ENCODE measurements around the gene TBCB. TPM values are rescaled to one million over a fixed set of nuclear protein-coding genes. Genes with fewer than 3 reads are reported as not detected.
A peak's percentile ranks its signal among the peaks of the same experiment; 100 is the strongest.

Gene TBCB, protein sequence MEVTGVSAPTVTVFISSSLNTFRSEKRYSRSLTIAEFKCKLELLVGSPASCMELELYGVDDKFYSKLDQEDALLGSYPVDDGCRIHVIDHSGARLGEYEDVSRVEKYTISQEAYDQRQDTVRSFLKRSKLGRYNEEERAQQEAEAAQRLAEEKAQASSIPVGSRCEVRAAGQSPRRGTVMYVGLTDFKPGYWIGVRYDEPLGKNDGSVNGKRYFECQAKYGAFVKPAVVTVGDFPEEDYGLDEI
- total RNA-seq (178 and 190 TPM in 2 replicates), polyA plus RNA-seq (363 and 364 TPM in 2 replicates), polyA minus RNA-seq (134 and 161 TPM in 2 replicates), Bru-seq, nascent RNA (percentile 61 among the genes with signal in this experiment), BruChase-seq, experiment 1, labeled RNA remaining after a 6-hour chase (percentile 82 among the genes with signal in this experiment), BruChase-seq, experiment 2, labeled RNA remaining after a 2-hour chase (percentile 73 among the genes with signal in this experiment)
- polyA plus RNA-seq (2011; cell fraction: cytosol; rRNA removed): 252 and 263 TPM in 2 replicates
- 142 and 143 TPM in 2 replicates for polyA plus RNA-seq (2011; cell fraction: nucleus; rRNA removed)
- polyA plus RNA-seq (2012): 295 and 325 TPM in 2 replicates
- 60.9 TPM for polyA minus RNA-seq (2011; cell fraction: cytosol; rRNA and poly(A)+ RNA removed)
- 25.8 and 27.2 TPM in 2 replicates for polyA minus RNA-seq (2011; cell fraction: nucleus; rRNA and poly(A)+ RNA removed)
- long read RNA-seq, transcript TBCB-201 (6 exons, 1,473 nt): major isoform, 370 of 458 reads
- long read RNA-seq, transcript TBCB-208 (5 exons, 776 nt): minor isoform, 7 of 458 reads
- long read RNA-seq, partial matches to known transcripts: 51 of 458 reads
- long read RNA-seq, other reads (novel, unspliced or antisense): 22 of 458 reads

- no peaks in the 10 kb centered on the region for H3K9me3 ChIP-seq (replicated peaks; ENCODE audit: control insufficient read depth, insufficient read depth, low read length)
- intact Hi-C loops (cut with micrococcal nuclease): loop anchor here (1.0 kb wide), 8 partner anchors 12 to 184 kb away; partner anchors contain the start of genes ALKBH6, CAPNS1, THAP8 and WDR62
- FAIRE-seq: peak; percentile 79
- TF ChIP-seq JUN (IDR thresholded peaks at IDR 0.05; ENCODE audit: borderline replicate concordance, insufficient read depth, insufficient read length, low read depth) (no peak), CTCF (IDR thresholded peaks at IDR 0.05; ENCODE audit: extremely low read depth in 1 of 2, insufficient read depth in 1 of 2, low read depth in 1 of 2, low read length in 2 of 2) (no peak), MYC (IDR thresholded peaks at IDR 0.05; ENCODE audit: low read depth, low read length) (peak; percentile 29), POLR2A (IDR thresholded peaks at IDR 0.05; ENCODE audit: low read depth, low read length) (peak; percentile 53)
- TF ChIP-seq, protein P1, sequence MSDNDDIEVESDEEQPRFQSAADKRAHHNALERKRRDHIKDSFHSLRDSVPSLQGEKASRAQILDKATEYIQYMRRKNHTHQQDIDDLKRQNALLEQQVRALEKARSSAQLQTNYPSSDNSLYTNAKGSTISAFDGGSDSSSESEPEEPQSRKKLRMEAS (IDR thresholded peaks at IDR 0.05; ENCODE audit: insufficient read depth, insufficient read length): no peak
- peaks cover 0 to 14% of the 10 kb centered on the region in 2 experiments for H3K36me3 ChIP-seq (ENCODE audit: control insufficient read depth in 2 of 2, extremely low read depth in 1 of 2, insufficient read depth in 2 of 2, low read length in 2 of 2)
- H3K4me3 ChIP-seq (replicated peaks in 1 of 3; ENCODE audit: insufficient read depth in 1 of 3, low read depth in 1 of 3, low read length in 3 of 3): peak within 1 kb of the TSS; percentile 68 to 81 (median 79)
- BruUV-seq (replicated peaks): no TSS peak
- H3K27me3 ChIP-seq (ENCODE audit: control insufficient read depth in 2 of 2, insufficient read depth in 2 of 2, low read length in 2 of 2): no peaks in the 10 kb centered on the region
- H4K20me1 ChIP-seq (replicated peaks; ENCODE audit: control insufficient read depth, extremely low read depth, insufficient read depth, low read length): no peaks in the 10 kb centered on the region
- dilution Hi-C loops (cut with MboI; ENCODE audit: extremely low pct_ligation_motif_present, low sequenced_read_pairs): no loop called here
- H3K79me2 ChIP-seq (ENCODE audit: control insufficient read depth, insufficient read depth, low read length): peaks cover 15% of the 10 kb centered on the region
- H3K4me2 ChIP-seq (ENCODE audit: insufficient read depth, low read length): peak within 1 kb of the TSS; percentile 68
- H3K9me1 ChIP-seq (replicated peaks; ENCODE audit: control insufficient read depth, extremely low read depth, insufficient read depth, low read length): no peaks in the 10 kb centered on the region
- POLR2A ChIA-PET: interaction anchor here (1.0 kb wide), 2 partner anchors 12 to 54 kb away, joined by 5 to 6 read pairs; no protein-coding TSS in a partner anchor
- CTCF ChIA-PET: interaction anchor here (0.7 to 3.6 kb wide), 6 partner anchors 12 to 60 kb away, joined by 4 to 32 read pairs (median 5); no protein-coding TSS in a partner anchor
- peaks cover 15% of the 10 kb centered on the region for H3K4me1 ChIP-seq (ENCODE audit: control insufficient read depth, extremely low read depth, insufficient read depth, low read length)
- DNase-seq (ENCODE audit: low read depth, low spot score): peak; percentile 21
- peak within 1 kb of the TSS; percentile 86 for H2AFZ ChIP-seq (ENCODE audit: low read depth, low read length)
- H3K27ac ChIP-seq (ENCODE audit: insufficient read depth, low read depth, low read length): peak within 1 kb of the TSS; percentile 68
- peak within 1 kb of the TSS; percentile 71 for H3K9ac ChIP-seq (replicated peaks; ENCODE audit: extremely low read depth, insufficient read depth, low read length)
These were observed at the start of gene TBCB for GRCh38 chr19:36115453-36116343. TSS of gene TBCB (plus strand) at chr19:36115468. CDS start at chr19:36115561, 93 bp downstream.

Data from endothelial cell of umbilical vein (primary cell).